ENCODE results near the gene ABCC5. TPM values are rescaled to one million over a fixed set of nuclear protein-coding genes. Genes with fewer than 3 reads are reported as not detected.

ABCC5 gene
- total and polyA plus RNA-seq, 7 donors: 24.5 to 94.2 (median 59.6) TPM

DNA sequence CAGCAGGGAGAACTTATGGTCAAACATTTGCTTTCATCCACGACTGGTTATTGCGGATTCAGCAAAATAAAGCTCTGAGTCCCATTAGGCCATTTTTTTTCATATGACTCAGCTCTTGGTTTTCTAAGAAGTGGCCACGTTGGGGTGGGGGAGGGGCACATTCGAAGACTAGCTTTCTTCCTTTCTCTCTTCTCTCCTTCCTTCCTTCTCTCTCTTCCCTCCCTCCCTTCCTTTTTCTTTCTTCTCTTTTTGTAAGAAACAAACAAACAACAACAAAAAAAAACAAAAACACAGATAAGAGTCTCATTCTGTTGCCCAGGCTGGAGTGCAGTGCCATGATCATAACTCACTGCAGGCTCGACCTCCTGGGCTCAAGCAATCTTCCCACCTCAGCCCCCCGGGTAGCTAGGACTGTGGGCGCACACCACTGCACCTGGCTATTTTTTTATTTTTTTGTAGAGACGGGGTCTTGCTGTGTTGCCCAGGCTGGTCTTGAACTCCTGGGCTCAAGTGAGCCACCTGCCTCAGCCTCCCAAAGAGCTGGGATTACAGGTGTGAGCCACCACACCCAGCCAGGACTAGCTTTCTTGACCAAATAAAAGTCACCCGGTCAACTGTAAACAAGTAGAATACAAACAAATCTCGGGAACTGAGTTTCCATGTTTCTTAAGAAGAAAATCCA is 41.6 kb downstream of the ABCC5 start:
- H3K9me3 ChIP-seq: no peaks in the 10 kb centered on the region
- intact Hi-C loops (cut with DNase I): loop anchor here in 1 of 2 donors (5.0 kb wide), 1 partner anchor 41 kb away; the partner anchor contains the start of gene ABCC5
- ATAC-seq (no peak), DNase-seq (no peak)
- H3K36me3 ChIP-seq (ENCODE audit: insufficient read depth in 1 of 2, low read depth in 1 of 2): peaks cover 7 to 72% of the 10 kb centered on the region in 2 donors
- 85 to 89% (median 86%) methylated on average over 10 of the region's 10 CpGs for WGBS, 3 donors
- peaks cover 40% of the 10 kb centered on the region for H3K4me1 ChIP-seq
- TF ChIP-seq, protein P1, sequence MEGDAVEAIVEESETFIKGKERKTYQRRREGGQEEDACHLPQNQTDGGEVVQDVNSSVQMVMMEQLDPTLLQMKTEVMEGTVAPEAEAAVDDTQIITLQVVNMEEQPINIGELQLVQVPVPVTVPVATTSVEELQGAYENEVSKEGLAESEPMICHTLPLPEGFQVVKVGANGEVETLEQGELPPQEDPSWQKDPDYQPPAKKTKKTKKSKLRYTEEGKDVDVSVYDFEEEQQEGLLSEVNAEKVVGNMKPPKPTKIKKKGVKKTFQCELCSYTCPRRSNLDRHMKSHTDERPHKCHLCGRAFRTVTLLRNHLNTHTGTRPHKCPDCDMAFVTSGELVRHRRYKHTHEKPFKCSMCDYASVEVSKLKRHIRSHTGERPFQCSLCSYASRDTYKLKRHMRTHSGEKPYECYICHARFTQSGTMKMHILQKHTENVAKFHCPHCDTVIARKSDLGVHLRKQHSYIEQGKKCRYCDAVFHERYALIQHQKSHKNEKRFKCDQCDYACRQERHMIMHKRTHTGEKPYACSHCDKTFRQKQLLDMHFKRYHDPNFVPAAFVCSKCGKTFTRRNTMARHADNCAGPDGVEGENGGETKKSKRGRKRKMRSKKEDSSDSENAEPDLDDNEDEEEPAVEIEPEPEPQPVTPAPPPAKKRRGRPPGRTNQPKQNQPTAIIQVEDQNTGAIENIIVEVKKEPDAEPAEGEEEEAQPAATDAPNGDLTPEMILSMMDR (IDR thresholded peaks at IDR 0.05): no peak
- H3K4me3 ChIP-seq: no peak overlapping the region
- H3K27me3 ChIP-seq (ENCODE audit: insufficient read depth in 3 of 3, low read length in 2 of 3): no peaks in the 10 kb centered on the region
- peak overlapping the region; percentile 21 for H3K27ac ChIP-seq

DNA sequence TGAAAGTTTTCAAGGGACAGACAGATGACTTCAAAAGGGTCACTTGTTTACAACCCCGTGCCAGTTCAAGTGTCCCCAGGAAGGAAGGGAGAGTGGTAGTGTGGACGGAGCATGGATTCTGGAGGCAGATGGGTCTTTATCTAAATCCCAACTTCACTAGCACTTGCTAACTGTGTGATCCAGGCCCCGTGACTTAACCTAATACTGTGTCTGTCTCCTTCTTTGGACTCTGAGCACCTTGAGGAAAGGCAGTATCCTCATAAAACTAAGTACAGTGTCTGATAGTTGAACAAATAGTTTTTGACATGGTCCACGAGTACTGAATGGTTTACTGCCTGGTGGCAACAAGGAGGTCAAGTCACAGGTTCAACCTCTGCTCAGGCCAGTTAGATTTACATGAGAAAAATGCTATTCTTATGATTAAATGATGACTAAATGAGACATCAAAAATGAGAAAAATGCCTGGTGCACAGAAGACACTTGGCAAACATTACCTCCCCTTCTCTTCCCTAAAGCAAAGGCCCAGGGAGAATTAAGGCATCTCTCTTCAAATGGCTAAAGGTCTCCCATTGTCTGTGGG is 48.9 kb downstream of the ABCC5 start:
- TF ChIP-seq, protein P1 (IDR thresholded peaks at IDR 0.05): no peak
- WGBS, 3 donors: 68 to 77% (median 76%) methylated on average over 4 of the region's 4 CpGs
- peaks cover 17 to 100% of the 10 kb centered on the region in 2 donors for H3K36me3 ChIP-seq (ENCODE audit: insufficient read depth in 1 of 2, low read depth in 1 of 2)
- no peaks in the 10 kb centered on the region for H3K4me1 ChIP-seq
- H3K4me3 ChIP-seq: no peak overlapping the region
- DNase-seq (no peak), ATAC-seq (no peak)
- intact Hi-C loops (cut with DNase I): loop anchor here in 1 of 2 donors (5.0 kb wide), 1 partner anchor 46 kb away; no protein-coding TSS in a partner anchor
- no peaks in the 10 kb centered on the region for H3K27me3 ChIP-seq (ENCODE audit: insufficient read depth in 3 of 3, low read length in 2 of 3)
- no peak overlapping the region for H3K27ac ChIP-seq
- H3K9me3 ChIP-seq: no peaks in the 10 kb centered on the region

GRCh38 chr3:183967693-183968092 is 50.0 kb downstream of the ABCC5 start:
- no peaks in the 10 kb centered on the region for H3K4me1 ChIP-seq
- intact Hi-C loops (cut with DNase I): loop anchor here in 1 of 2 donors (5.0 kb wide), 1 partner anchor 45 kb away; no protein-coding TSS in a partner anchor
- TF ChIP-seq, protein P1 (IDR thresholded peaks at IDR 0.05): no peak
- no peak for ATAC-seq
- peaks cover 17 to 100% of the 10 kb centered on the region in 2 donors for H3K36me3 ChIP-seq (ENCODE audit: insufficient read depth in 1 of 2, low read depth in 1 of 2)
- WGBS, 3 donors: 86 to 93% (median 87%) methylated on average over 3 of the region's 3 CpGs
- no peaks in the 10 kb centered on the region for H3K9me3 ChIP-seq
- H3K27me3 ChIP-seq (ENCODE audit: insufficient read depth in 3 of 3, low read length in 2 of 3): no peaks in the 10 kb centered on the region
- H3K27ac ChIP-seq: no peak overlapping the region
- DNase-seq: no peak
- H3K4me3 ChIP-seq: no peak overlapping the region

GRCh38 chr3:183966361-183966791 is 51.3 kb downstream of the ABCC5 start:
- 67 to 73% (median 73%) methylated on average over 4 of the region's 4 CpGs for WGBS, 3 donors
- intact Hi-C loops (cut with DNase I): loop anchor here in 1 of 2 donors (5.0 kb wide), 1 partner anchor 44 kb away; no protein-coding TSS in a partner anchor
- Histone ChIP-seq H3K4me1 (no peaks in the 10 kb centered on the region), H3K4me3 (no peak overlapping the region), H3K36me3 (ENCODE audit: insufficient read depth in 1 of 2, low read depth in 1 of 2) (peaks cover 22 to 100% of the 10 kb centered on the region in 2 donors), H3K27ac (no peak overlapping the region), H3K27me3 (ENCODE audit: insufficient read depth in 3 of 3, low read length in 2 of 3) (no peaks in the 10 kb centered on the region), H3K9me3 (no peaks in the 10 kb centered on the region)
- no peak for ATAC-seq
- TF ChIP-seq, protein P1 (IDR thresholded peaks at IDR 0.05): no peak
- no peak for DNase-seq
